Measurements from ENCODE around the gene TNS1. TPM values are rescaled to one million over a fixed set of nuclear protein-coding genes. Genes with fewer than 3 reads are reported as not detected.

TNS1 gene
- total RNA-seq, 3 donors from 2014 or later (not counting 1 experiment from before 2014, with no cell fraction given): 1.1 to 3.0 (median 2.1) TPM

- no peak for ATAC-seq
- no peak overlapping the region for H3K4me3 ChIP-seq (ENCODE audit: low read length)
- no peaks in the 10 kb centered on the region for H3K27me3 ChIP-seq (ENCODE audit: control insufficient read depth, insufficient read depth, low read length)
- H3K9me3 Mint-ChIP-seq: no peaks in the 10 kb centered on the region
- peaks cover 15 to 22% of the 10 kb centered on the region in 2 donors for H3K27me3 Mint-ChIP-seq (ENCODE audit: low read depth in 2 of 2)
- no peaks in the 10 kb centered on the region for H3K9me3 ChIP-seq (ENCODE audit: control insufficient read depth, insufficient read depth, low read length)
- H3K27ac ChIP-seq (ENCODE audit: low read length): no peak overlapping the region
- H3K36me3 ChIP-seq (ENCODE audit: control insufficient read depth, insufficient read depth, low read length): no peaks in the 10 kb centered on the region
- no peak overlapping the region for H3K4me3 Mint-ChIP-seq
- intact Hi-C loops (cut with micrococcal nuclease): no loop called here
- DNase-seq: no peak
- H3K27ac Mint-ChIP-seq: no peak overlapping the region
- peaks cover 19% of the 10 kb centered on the region for H3K4me1 ChIP-seq (ENCODE audit: control insufficient read depth, insufficient read depth, low read length)
- TF ChIP-seq CTCF (IDR thresholded peaks at IDR 0.05): no peak
- peaks cover 0 to 20% of the 10 kb centered on the region in 2 donors for H3K4me1 Mint-ChIP-seq
- 16% methylated on average over 9 of the region's 9 CpGs for WGBS (ENCODE audit: insufficient coverage)
- H3K36me3 Mint-ChIP-seq: no peaks in the 10 kb centered on the region
Measured at GRCh38 chr2:217905896-217906295, 96.9 kb downstream of the TNS1 start.

GRCh38 chr2:217905395-217905794 is 97.4 kb downstream of the TNS1 start:
- 2% methylated on average over 10 of the region's 10 CpGs for WGBS (ENCODE audit: insufficient coverage)
- ATAC-seq: peak in 1 of 3 donors; percentile 45

GRCh38 chr2:217904614-217904965 is 98.2 kb downstream of the TNS1 start:
- H3K4me3 ChIP-seq (ENCODE audit: low read length): no peak overlapping the region
- Mint-ChIP-seq H3K27me3 (ENCODE audit: low read depth in 2 of 2) (peaks cover 15 to 22% of the 10 kb centered on the region in 2 donors), H3K4me1 (peaks cover 0 to 20% of the 10 kb centered on the region in 2 donors), H3K36me3 (no peaks in the 10 kb centered on the region), H3K9me3 (no peaks in the 10 kb centered on the region), H3K27ac (no peak overlapping the region), H3K4me3 (no peak overlapping the region)
- H3K4me1 ChIP-seq (ENCODE audit: control insufficient read depth, insufficient read depth, low read length): peaks cover 19% of the 10 kb centered on the region
- no peaks in the 10 kb centered on the region for H3K27me3 ChIP-seq (ENCODE audit: control insufficient read depth, insufficient read depth, low read length)
- no peak for DNase-seq
- no peaks in the 10 kb centered on the region for H3K36me3 ChIP-seq (ENCODE audit: control insufficient read depth, insufficient read depth, low read length)
- no peak for TF ChIP-seq CTCF (IDR thresholded peaks at IDR 0.05)
- ATAC-seq: no peak
- no peaks in the 10 kb centered on the region for H3K9me3 ChIP-seq (ENCODE audit: control insufficient read depth, insufficient read depth, low read length)
- intact Hi-C loops (cut with micrococcal nuclease): no loop called here
- WGBS (ENCODE audit: insufficient coverage): 74% methylated on average over 5 of the region's 5 CpGs
- H3K27ac ChIP-seq (ENCODE audit: low read length): no peak overlapping the region

More at GRCh38 chr2:217905395-217905794, 97.4 kb downstream of the TNS1 start:
- no peak overlapping the region for H3K27ac Mint-ChIP-seq
- Histone ChIP-seq H3K9me3 (ENCODE audit: control insufficient read depth, insufficient read depth, low read length) (no peaks in the 10 kb centered on the region), H3K36me3 (ENCODE audit: control insufficient read depth, insufficient read depth, low read length) (no peaks in the 10 kb centered on the region), H3K4me1 (ENCODE audit: control insufficient read depth, insufficient read depth, low read length) (peaks cover 19% of the 10 kb centered on the region), H3K27ac (ENCODE audit: low read length) (no peak overlapping the region), H3K27me3 (ENCODE audit: control insufficient read depth, insufficient read depth, low read length) (no peaks in the 10 kb centered on the region), H3K4me3 (ENCODE audit: low read length) (no peak overlapping the region)
- intact Hi-C loops (cut with micrococcal nuclease): no loop called here
- H3K9me3 Mint-ChIP-seq: no peaks in the 10 kb centered on the region
- H3K36me3 Mint-ChIP-seq: no peaks in the 10 kb centered on the region
- H3K4me3 Mint-ChIP-seq: no peak overlapping the region
- peaks cover 0 to 20% of the 10 kb centered on the region in 2 donors for H3K4me1 Mint-ChIP-seq
- no peak for TF ChIP-seq CTCF (IDR thresholded peaks at IDR 0.05)
- no peak for DNase-seq
- H3K27me3 Mint-ChIP-seq (ENCODE audit: low read depth in 2 of 2): peaks cover 15 to 22% of the 10 kb centered on the region in 2 donors
